ENCODE measurements around the gene APOC3. TPM values are rescaled to one million over a fixed set of nuclear protein-coding genes. Genes with fewer than 3 reads are reported as not detected.
"Not testable (repeated sequence)": the region's sequence is repeated elsewhere in the genome, so short reads cannot be mapped to it uniquely, and the experiment has no call there.

Gene APOC3
- total RNA-seq, 4 donors from 2014 or later = 1.1 TPM; not detected in 3

GRCh38 chr11:116800610-116801009, 29.1 kb upstream of the APOC3 start:
- ATAC-seq = no peak
- 79 to 88% methylated on average over 2 of the region's 2 CpGs for WGBS, 2 donors (ENCODE audit: low coverage in 1 of 2)

DNA sequence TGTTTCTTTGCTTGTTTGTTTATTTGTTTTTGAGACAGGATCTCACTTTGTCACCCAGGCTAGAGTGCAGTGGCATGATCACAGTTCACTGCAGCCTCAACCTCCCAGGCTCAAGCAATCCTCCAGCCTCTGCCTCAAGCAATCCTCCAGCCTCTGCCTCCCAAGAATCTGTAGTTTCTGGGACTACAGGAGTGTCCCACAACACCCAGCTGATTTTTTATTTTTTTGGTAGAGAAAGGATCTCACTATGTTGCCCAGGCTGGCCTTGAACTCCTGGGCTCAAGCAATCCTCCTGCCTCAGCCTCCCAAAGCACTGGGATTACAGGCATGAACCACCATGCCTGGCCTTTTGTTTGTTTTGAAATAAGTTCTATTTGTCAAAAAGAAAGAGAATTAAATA, 28.0 kb upstream of the APOC3 start:
- not testable (repeated sequence) for ATAC-seq

More at GRCh38 chr11:116800610-116801009, 29.1 kb upstream of the APOC3 start:
- no peaks in the 10 kb centered on the region for H3K9me3 ChIP-seq
- H3K27me3 ChIP-seq = peaks cover 4% of the 10 kb centered on the region
- no peaks in the 10 kb centered on the region for H3K36me3 ChIP-seq
- H3K4me3 ChIP-seq = no peak overlapping the region
- no peaks in the 10 kb centered on the region for H3K4me1 ChIP-seq
- H3K27ac ChIP-seq = no peak overlapping the region
- no peak for TF ChIP-seq POLR2AphosphoS5 (IDR thresholded peaks at IDR 0.05)
- no peak for TF ChIP-seq CTCF (IDR thresholded peaks at IDR 0.05)
- no peak for TF ChIP-seq POLR2A (IDR thresholded peaks at IDR 0.05)
- no peak for TF ChIP-seq EP300 (IDR thresholded peaks at IDR 0.05)

DNA sequence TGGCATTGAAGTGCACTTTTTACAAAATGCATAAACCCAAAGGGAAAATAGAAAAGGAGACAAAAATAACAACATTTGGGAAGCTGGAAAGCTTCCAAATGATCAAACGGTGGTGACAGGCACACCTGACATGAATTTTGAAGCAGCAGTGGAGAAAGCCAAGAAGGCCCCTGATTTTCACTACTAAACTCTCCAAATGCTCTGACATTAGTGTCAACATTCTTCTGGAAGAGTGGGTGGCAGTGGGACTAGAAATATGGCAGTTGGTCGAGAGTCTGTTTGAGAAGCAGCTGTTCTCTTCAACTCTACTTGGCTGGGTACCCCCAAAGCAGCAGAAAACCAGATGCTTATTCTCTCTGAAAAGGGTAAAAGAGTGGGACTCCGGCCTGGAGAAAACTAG, 25.7 kb upstream of the APOC3 start:
- no peak overlapping the region for H3K27ac ChIP-seq
- no peaks in the 10 kb centered on the region for H3K36me3 ChIP-seq
- ATAC-seq = no peak
- peaks cover 9% of the 10 kb centered on the region for H3K27me3 ChIP-seq
- TF ChIP-seq POLR2A (IDR thresholded peaks at IDR 0.05) = no peak
- H3K4me3 ChIP-seq = no peak overlapping the region
- 56 to 57% methylated on average over 3 of the region's 3 CpGs for WGBS, 2 donors (ENCODE audit: low coverage in 1 of 2)
- H3K4me1 ChIP-seq = no peaks in the 10 kb centered on the region
- no peaks in the 10 kb centered on the region for H3K9me3 ChIP-seq

More for the DNA sequence above, 28.0 kb upstream of the APOC3 start:
- H3K27me3 ChIP-seq, H3K36me3 ChIP-seq, H3K4me1 ChIP-seq, H3K27ac ChIP-seq, H3K4me3 ChIP-seq, H3K9me3 ChIP-seq: not testable (repeated sequence)

DNA sequence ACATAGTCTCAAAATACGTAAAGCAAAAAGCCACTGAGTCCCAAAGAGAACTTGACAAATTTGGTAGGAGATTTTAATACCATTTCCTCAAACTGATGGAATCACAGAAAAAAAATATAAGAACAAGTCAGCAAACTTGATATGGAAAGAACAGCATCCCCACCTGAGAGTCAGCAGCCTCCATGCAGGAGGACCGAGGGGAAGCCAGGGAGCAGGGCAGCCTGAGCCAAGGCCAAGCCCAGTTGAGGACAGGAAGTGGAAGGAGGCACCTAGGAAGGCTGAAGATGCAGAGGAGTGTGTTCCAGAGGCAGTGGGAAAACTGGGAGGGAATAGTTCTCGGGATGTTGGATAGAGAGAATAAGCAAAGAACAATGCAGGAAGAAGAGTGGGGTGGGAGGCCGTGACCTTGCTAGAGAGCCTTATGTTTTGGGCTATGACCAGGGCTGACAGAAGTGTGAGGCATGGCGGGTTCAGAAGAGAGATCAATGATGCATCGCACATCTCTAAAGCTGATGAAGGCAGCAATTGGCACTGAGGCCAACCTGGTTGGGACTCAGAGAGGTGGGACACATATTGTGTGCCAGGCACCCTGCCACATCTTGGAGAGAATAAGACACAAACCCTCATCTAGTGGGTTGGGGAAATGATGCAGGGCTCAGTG, 22.0 kb upstream of the APOC3 start:
- ATAC-seq = no peak

GRCh38 chr11:116808262-116809175, 21.2 kb upstream of the APOC3 start:
- Histone ChIP-seq H3K27ac (no peak overlapping the region), H3K9me3 (no peaks in the 10 kb centered on the region), H3K36me3 (no peaks in the 10 kb centered on the region), H3K27me3 (peaks cover 5% of the 10 kb centered on the region), H3K4me3 (no peak overlapping the region), H3K4me1 (no peaks in the 10 kb centered on the region)
- 72 to 94% methylated on average over 4 to 14 of the region's 14 CpGs for WGBS, 2 donors (ENCODE audit: low coverage in 1 of 2)
- TF ChIP-seq POLR2AphosphoS5 (IDR thresholded peaks at IDR 0.05) = no peak
- TF ChIP-seq CTCF (IDR thresholded peaks at IDR 0.05) = no peak
- TF ChIP-seq POLR2A (IDR thresholded peaks at IDR 0.05) = no peak
- no peak for TF ChIP-seq EP300 (IDR thresholded peaks at IDR 0.05)
- no peak for ATAC-seq

More for the DNA sequence above, 22.0 kb upstream of the APOC3 start:
- Histone ChIP-seq H3K4me3 (no peak overlapping the region), H3K27ac (no peak overlapping the region), H3K27me3 (peaks cover 5% of the 10 kb centered on the region), H3K9me3 (no peaks in the 10 kb centered on the region), H3K4me1 (no peaks in the 10 kb centered on the region), H3K36me3 (no peaks in the 10 kb centered on the region)
- TF ChIP-seq POLR2A (IDR thresholded peaks at IDR 0.05) (no peak), POLR2AphosphoS5 (IDR thresholded peaks at IDR 0.05) (no peak), CTCF (IDR thresholded peaks at IDR 0.05) (no peak), EP300 (IDR thresholded peaks at IDR 0.05) (no peak)
- WGBS, 2 donors (ENCODE audit: low coverage in 1 of 2) = 90 to 97% methylated on average over 5 to 6 of the region's 6 CpGs

- TF ChIP-seq POLR2AphosphoS5 (IDR thresholded peaks at IDR 0.05) (no peak), EP300 (IDR thresholded peaks at IDR 0.05) (no peak), CTCF (IDR thresholded peaks at IDR 0.05) (no peak), POLR2A (IDR thresholded peaks at IDR 0.05) (no peak)
These were observed 18.5 kb upstream of the APOC3 start for GRCh38 chr11:116811194-116811593.

More at GRCh38 chr11:116811194-116811593, 18.5 kb upstream of the APOC3 start:
- H3K27ac ChIP-seq = no peak overlapping the region
- H3K9me3 ChIP-seq = no peaks in the 10 kb centered on the region
- no peaks in the 10 kb centered on the region for H3K4me1 ChIP-seq
- no peak overlapping the region for H3K4me3 ChIP-seq
- peaks cover 5% of the 10 kb centered on the region for H3K27me3 ChIP-seq
- WGBS, 2 donors (ENCODE audit: low coverage in 1 of 2) = 65 to 75% methylated on average over 2 to 3 of the region's 3 CpGs
- no peak for ATAC-seq
- no peaks in the 10 kb centered on the region for H3K36me3 ChIP-seq

Measured in gastroesophageal sphincter (tissue), 4 donors.